EH (cell line): ENCODE data around the gene SIRPG.
"Not testable (repeated sequence)": the region's sequence is repeated elsewhere in the genome, so short reads cannot be mapped to it uniquely, and the experiment has no call there.

Experiments
- DNase-seq: peaks from one replicate; pipeline ENCODE4 v3.0.0-alpha.2; 2015; ENCODE audit warnings: low read depth

SIRPG gene

DNA sequence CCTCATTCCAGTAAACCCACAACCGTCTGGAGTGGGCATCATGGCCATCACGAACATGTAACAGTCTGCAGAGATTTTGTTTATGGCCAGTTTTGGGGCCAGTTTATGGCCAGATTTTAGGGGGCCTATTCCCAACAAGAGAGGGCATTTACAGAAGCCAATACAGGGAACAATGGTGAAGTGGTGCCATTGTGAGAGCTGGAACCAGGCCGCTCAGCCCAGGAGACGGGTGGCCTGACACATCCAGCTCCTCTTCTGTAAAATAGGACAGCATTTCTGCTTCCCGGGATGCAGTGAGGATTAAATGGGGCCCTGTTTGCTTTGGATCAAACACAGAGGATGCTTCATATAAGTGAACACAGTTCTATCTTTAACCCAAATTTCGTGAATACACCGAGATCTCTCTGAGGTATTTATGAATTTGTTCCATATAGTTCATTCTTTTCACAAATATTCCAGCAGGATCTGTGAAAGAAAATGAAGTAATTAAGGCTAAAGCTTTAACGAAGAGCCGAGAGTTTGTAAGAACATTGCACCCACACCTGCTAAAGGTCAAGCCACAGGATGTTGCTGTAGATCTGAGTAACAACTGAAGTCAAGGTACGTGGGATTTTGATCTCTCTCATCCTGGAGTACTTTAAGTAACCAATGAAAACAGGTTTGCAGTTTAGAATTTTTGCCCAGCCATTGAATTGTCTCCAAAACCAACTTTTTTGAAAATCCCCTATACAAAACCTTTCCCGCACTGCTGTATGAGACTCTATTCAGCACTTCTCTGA is 14.5 kb upstream of the SIRPG start:
- no peak for DNase-seq

DNA sequence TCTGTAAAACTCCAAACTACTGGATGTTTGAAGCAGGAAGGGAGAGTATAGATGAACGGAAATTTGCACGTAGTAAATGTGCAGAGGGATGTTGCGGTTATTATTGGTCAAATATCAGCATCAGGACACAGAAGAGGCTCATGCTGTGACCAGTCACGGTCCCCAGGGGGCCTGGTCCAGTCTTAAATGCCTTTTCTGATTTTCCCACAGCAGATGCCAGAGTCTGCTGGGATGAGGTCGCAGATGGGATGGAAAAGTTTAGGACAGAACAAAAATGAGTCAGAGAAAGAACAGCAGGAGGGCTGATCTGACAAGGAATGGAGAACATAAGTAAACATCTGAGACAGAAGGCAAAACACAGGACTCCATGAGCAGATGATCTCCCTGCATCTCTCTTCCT is 11.7 kb upstream of the SIRPG start:
- DNase-seq: peak; percentile 70

DNA sequence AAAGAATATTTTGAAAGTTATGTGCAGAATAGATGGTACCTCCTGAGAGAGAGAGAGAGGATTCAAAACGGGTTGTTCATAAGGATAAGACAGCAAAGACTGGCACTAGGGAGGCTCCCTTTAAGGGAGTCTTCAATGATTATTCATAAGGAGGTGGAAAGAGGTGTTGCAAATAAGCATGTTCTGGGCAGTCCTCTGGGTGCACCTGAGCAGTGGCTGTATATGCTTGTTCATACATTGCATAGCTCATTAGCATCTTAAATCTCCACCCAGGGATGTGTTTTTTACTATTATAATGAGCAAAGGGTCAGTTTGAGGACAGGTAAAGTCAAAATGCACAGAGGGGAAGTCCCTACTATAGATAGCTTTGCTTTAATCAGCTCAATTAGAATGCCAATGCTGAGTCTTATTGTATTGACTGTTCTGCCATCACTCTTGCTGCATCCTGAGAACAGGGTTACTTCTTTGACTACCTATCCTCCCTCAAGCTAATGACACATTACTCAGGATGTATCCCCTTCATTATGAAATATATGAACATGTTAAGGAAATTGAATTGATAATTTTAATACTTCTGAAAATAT is 10.0 kb upstream of the SIRPG start:
- no peak for DNase-seq

DNA sequence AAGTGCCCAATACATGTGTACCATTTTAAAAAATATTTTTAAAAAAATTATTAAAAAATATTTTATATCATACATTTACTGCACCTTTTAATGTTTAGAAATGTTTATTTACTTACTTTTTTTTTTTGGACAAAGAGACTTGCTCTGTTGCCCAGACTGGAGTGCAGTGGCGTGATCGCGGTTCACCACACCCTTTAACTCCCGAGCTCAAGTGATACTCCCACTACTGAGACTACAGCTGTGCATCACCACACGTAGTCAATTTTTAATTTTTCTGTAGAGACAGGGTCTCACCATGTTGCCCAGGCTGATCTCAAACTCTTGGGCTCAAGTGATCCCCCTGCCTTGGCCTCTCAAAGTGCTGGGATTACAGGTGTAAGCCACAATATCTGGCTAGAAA is 9.2 kb upstream of the SIRPG start:
- no peak for DNase-seq

DNA sequence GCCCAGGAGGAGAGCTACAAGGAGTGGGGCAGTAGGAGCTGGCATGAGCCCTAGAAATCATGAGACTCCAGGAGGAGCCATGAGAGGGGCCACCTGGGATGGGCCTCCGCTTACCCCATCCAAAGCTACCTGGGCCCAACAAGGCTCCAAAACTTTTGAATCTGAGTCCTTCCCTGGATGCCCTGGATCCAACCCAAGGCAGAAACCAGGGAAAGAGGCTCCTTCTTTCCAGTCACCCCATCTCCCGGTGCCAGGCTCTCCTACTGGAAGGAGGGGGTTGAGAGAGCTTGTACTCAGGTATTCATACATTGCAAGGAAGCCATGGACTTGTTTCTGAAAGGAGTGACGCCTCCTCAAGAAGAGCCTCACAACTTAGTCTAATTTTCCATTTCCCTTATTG is 7.8 kb upstream of the SIRPG start:
- DNase-seq: no peak

DNA sequence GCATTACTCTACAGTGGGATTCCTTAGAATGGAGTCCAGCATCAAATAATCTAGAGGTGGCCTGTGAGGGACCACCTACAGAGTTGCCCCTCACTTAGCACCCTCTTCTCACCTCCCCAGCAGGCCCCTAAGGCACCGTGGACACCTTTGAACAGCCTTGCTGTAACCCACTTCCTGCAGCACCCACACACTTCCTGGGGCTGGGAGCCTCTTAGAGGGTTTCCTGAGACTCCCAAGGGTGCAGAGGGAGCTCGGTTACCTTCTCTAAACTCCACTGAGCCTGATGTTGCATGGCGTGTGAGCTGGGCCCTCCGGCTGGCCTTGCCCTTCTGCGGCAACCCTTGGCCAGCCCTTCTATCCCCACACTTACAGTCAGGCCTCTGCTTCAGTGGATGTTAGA is 7.3 kb upstream of the SIRPG start:
- DNase-seq: no peak

DNA sequence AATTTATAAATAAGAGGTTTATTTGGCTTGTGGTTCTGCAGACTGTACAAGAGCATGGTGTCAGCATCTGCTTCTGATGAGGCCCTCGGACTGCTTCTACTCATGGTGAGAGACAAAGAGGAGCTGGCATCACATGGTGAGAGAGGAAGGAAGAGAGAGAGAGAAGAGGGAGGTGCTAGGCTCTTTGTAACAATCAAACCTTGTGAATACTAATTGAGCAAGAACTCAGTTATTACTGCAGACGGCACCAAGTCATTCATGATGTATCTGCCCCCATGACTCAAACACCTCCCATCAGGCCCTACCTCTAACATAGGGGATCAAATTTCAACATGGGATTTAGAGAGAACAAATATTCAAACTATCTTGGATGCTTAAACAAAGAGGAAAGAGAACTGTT is 6.3 kb upstream of the SIRPG start:
- DNase-seq: peak; percentile 23

DNA sequence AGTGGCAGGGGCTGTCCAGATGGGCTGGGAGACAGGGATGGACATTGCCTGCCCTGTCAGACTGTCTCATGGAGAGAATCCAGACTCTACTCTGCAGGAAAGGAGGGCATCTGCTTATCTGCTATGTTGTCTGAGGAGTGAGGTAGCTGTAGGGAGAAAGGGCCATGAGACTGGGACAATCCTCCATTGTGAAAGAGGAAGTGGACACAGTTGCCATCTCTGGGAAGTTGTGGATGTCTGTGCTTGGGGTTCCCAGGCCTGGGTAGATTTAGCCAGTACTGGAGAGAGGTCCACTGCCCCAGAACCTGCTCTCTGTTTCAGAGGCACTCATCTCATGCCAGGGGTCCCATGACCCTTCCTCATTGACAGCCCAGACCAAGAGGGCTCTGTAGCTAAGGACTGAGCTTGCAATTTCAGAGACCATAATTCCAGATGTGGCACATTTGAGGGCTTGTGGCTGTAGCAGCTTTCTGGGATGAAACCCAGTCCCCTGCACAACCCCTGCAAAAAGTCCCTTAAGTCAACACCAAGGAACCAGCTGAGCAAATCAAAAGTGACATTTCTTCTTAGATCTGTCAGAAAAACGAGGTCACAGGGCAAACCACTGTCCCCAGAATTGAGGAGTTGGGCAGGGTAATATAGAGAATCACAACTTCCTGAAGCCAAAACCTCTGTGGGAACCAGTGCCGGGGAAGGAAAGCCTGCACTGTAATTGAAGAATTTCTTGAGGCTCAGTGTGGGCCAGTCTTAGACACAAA is 4.1 kb upstream of the SIRPG start:
- DNase-seq: no peak

DNA sequence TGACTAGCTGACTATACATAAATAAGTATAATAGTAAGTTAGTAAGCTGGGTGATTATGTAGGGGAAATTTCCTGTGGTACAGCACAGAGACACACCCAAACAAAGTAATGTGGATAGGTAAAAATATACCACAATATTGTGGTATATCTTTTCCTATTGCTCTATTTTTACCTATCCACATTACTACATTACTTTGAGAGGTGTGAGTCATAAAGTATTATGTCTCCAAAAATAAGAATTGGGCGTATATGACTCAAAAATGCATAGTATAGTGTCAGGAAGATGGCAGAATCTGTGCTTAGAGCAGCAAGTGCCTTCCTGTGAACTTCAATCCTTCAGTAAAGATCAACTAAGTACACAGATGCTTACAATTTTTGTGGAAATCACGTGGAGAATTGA is 2.7 kb upstream of the SIRPG start:
- DNase-seq: no peak

DNA sequence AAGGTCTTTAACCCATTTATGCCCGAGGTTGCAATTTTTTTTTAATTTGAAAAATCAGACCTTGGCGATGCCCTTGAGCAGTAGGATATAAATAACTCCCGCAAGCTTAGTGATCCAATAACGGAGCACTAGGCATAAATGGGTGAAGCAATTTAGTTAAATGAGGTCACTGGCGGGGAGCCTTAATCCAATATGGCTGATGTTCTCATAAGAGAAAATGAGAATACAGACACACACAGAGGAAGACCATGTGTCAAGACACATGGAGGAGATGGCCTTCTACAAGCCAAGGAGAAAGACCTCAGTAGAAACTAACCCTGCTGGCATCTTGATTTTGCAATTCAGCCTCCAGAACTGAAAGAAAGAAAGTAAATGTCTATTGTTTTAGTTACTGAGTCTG is 735 bp downstream of the SIRPG start:
- DNase-seq: no peak

DNA sequence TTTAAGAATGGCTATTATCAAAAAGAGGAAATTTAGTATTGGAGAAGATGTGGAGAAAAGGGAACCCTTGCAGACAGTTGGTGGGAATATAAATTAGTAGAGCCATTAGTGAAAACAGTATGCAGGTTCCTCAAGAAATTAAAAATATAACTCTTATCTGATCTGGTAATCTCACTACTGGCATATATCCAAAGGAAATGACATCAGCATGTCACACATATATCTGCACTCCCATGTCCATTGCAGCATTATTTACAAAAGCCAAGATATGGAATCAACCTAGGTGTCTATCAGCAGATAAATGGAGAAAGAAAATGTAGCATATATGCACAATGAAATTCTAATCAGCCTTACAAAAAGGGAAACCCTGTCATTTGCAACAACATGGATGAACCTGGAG is 2.6 kb downstream of the SIRPG start:
- DNase-seq: no peak

DNA sequence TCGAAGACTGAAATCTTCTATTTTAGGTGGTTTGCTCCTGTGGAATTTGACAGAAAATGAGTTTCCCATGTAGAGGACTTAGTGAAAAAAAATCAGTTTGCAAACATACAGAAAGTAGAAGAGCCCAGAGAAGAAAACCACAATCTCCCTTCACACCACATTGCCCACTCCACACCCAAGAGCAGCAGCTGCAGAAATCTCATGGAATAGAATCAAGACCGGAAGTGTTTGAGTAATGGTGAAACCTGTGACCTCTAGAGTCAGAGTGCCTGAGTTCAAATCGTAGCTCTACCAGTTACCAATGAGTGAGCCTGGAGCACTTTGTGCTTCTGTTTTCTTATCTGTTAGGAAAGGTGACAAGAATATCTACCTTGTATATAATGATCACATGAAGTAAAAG is 4.6 kb downstream of the SIRPG start:
- no peak for DNase-seq

DNA sequence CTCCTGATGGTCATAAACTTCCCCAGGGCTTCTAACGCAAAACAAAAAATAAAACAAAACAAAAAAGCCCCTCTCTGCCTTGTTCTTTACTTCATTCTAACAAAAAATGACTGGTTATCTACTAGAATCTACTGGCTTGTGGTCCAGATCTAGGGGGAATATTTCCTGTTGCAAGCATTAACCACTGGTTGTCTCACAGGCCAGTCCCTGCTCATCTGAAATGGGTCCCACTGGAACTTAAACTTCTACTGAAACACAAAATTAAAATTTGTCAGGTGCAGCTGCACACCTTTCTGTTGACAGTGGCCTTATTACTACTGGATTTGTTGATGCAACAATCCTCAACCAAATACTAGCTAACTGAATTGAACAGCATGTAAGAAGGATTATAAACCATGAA is 5.5 kb downstream of the SIRPG start:
- DNase-seq: no peak

DNA sequence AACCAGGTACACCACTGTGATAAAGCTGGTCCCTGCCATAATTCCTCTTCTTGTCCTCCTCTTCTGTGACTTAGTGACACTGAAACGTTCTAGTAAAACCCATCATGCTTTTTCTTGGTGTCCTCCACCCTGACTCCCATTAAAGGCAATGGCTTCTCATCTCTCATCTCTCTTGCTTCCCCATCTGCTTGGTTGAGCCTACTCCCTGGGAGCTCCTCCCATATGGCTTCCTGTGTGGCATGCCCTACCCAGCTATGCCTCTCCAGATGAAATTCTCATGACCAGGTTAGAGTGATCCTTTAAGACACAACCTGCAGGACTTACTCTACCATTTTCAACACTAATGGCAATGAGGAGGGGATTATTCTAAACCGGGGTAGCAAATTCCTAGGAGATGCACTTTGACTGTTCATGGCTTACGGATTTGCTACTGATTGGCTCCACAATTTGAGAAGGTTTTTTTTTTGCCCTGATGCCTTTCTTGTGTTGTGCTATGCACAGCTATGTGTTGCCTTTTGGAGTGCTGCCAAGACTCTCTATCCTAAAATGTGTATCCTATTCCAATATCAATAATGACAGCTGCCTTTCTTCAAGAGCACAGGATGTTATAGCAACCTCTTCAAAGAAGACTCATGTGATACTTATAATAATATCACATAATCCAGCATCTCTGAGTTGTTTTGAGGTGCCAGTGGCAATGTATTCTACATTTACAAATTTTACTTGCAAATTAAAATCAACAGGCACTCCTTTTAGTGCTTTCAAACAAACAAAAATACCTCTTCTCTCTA is 6.1 kb downstream of the SIRPG start:
- DNase-seq: no peak

DNA sequence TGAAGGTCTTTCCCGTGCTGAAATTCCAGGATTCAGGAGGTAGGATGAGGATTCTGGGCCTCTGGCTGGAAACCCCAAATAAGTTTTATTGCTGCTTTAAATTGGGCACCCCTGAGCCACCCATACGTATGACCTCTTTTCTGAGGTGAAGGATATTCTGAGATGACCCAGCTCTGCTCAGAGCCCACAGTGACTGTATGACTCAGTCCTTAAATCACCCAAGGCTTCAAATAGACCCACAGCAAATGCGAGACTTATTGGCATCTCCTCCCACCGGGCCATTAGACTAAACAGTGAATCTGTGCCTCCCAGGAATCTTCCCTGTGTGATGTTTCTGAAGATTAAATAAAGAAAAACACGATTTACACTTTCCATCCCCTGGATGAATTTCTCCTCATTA is 9.5 kb downstream of the SIRPG start:
- DNase-seq: no peak

DNA sequence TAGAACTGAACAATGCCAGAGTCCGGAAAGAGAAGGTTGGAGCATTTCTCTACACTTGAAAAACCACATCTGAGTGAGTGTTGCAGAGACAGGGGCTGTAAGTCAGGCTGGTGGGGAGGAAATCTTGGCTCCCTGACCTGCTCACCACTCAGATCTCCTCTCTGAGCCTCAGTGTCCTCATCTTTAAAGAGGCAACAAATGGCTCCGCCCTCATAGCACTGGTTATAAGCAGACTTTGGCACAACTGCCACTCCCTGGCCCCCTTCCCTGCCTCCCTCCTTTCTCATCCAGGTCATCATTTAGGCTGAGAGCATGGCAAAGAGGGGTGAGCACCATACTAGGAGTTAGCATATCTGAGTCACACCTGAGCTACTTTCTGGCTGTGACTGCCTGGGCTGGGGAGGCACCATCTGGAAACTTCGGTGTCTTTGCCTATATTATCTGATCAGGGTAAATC is 10.6 kb downstream of the SIRPG start:
- no peak for DNase-seq

DNA sequence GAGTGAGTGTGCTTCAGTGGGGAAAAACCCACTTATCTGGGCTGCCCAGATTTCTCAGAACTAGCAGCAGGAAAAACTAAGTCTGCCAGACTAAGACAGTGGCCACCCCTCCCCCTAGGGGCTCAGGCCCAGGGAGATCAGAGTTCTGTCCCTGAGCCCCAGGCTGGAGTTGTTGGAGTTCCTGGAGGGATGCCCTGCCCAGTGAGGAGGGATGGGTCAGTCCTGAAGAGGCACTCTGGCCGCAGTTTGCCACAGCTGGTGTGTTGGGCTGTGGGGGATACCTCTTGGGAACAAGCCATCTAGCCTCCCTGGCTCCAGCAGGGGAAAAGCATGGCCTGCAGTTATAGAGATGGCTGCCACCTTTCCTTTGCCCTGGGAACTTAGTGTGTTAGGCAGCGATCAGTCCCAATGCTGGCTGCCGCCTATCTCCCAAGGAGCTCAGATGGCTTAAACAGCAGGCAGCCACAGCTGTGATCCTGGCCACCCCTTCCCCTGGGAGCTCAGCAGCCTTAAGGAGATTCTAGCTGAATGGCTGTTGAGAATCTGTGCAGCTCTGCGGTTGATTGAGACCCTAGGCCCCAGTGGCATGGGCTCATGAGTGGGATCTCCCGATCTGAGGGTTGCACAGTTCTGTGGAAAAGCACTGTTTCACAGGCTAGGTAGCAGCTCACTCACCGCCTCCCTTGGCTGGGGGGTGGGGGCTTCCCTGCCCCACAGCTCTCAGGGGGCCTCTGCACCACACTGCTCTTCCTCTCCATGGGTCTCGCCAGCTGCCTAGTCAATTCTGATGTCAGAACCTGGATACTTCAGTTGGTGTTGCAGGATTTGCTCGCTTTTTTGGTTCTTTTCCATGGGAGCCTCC is 13.2 kb downstream of the SIRPG start:
- DNase-seq: no peak

DNA sequence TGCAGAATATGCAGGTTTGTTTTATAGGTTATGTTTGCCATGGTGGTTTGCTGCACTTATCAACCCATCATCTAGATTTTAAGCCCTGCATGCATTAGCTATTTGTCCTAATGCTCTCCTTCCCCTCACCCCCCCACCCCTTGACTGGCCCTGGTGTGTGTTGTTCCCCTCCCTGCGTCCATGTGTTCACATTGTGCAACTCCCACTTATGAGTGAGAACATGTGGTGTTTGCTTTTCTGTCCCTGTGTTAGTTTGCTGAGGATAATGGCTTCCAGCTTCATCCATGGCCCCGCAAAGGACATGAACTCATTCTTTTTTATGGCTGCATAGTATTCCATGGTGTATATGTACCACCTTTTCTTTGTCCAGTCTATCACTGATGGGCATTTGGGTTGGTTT is 18.9 kb downstream of the SIRPG start:
- DNase-seq: not testable (repeated sequence)

DNA sequence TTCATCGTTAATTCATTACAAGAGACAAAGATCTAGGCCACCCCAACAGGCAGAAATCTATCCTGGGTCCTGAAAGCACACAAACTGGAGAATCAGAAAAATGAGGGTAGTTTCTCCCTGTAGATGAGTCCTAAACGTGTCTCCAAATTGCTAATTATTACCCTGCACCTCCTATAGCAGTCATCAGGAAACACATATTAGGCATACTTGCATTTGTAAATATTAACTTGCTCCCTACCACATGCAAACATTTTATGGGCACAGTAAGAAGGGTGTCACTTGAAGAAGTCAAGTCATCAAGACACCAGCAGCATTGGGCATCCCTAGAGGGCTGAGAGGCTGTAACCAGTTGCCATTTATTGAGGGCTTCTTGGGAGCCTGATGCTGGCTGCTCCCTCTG is 19.8 kb downstream of the SIRPG start:
- DNase-seq: no peak

DNA sequence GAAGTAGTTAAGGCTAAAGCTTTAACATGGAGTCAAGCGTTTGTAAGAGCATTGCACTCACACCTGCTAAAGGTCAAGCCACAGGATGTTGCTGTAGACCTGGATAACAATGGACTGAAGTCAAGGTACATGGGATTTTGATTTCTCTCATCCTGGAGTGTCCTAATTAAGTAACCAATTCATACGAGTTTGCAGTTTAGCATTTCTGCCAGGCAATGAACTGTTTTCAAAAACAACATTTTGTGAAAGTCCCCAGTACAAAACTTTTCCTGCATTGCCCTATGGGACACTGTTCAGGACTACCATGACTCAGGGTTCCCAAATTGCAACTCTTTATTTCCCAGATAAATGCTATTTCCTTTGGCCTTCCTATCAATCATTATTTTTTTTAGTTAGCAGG is 20.4 kb downstream of the SIRPG start:
- DNase-seq: no peak

DNA sequence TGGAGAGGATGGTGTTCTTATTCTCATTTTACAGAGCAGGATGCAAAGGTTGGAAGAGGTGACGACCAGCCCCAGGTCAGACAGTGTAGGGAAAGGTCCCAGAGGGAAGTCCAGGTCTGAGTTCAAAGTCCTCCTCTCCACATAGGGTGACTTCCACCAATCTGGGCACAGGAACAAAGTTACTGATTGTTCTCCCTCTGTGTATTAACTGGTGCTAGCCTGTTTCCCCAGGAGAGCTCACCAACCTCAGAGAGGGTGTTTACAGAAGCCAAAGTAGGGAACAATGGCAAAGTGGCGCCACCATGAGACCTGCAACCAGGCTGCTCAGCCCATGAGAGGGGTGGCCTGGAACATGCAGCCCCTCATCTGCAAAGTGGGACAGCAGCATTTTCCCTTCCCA is 21.0 kb downstream of the SIRPG start:
- no peak for DNase-seq
